Measurements from ENCODE around the gene UNC5B. TPM values are rescaled to one million over a fixed set of nuclear protein-coding genes. Genes with fewer than 3 reads are reported as not detected.

The UNC5B gene
- total RNA-seq, 4 donors from 2014 or later, result 3.4 to 5.2 (median 3.9) TPM

- TF ChIP-seq CTCF (IDR thresholded peaks at IDR 0.05), result no peak
- ATAC-seq (ENCODE audit: low FRiP score), result no peak
- DNase-seq (ENCODE audit: low spot score), result no peak
Observed at GRCh38 chr10:71304914-71305313, 92.5 kb downstream of the UNC5B start.

- DNase-seq (ENCODE audit: low spot score), result no peak
- ATAC-seq (ENCODE audit: low FRiP score), result no peak
- no peak for TF ChIP-seq CTCF (IDR thresholded peaks at IDR 0.05)
Observed at GRCh38 chr10:71306979-71307378, 94.6 kb downstream of the UNC5B start.

GRCh38 chr10:71307469-71308085, 95.2 kb downstream of the UNC5B start:
- no peak for TF ChIP-seq CTCF (IDR thresholded peaks at IDR 0.05)
- DNase-seq (ENCODE audit: low spot score), result no peak
- ATAC-seq (ENCODE audit: low FRiP score), result no peak

GRCh38 chr10:71308244-71308643, 95.9 kb downstream of the UNC5B start:
- no peak for DNase-seq (ENCODE audit: low spot score)
- ATAC-seq (ENCODE audit: low FRiP score), result no peak
- TF ChIP-seq CTCF (IDR thresholded peaks at IDR 0.05), result no peak

- ATAC-seq (ENCODE audit: low FRiP score) (no peak), DNase-seq (ENCODE audit: low spot score) (no peak)
- TF ChIP-seq CTCF (IDR thresholded peaks at IDR 0.05), result no peak
Observed at GRCh38 chr10:71308985-71309384, 96.6 kb downstream of the UNC5B start.

GRCh38 chr10:71309919-71310318, 97.5 kb downstream of the UNC5B start:
- TF ChIP-seq CTCF (IDR thresholded peaks at IDR 0.05), result no peak
- ATAC-seq (ENCODE audit: low FRiP score), result no peak
- no peak for DNase-seq (ENCODE audit: low spot score)

- ATAC-seq (ENCODE audit: low FRiP score), result no peak
- no peak for DNase-seq (ENCODE audit: low spot score)
- TF ChIP-seq CTCF (IDR thresholded peaks at IDR 0.05), result no peak
Observed at GRCh38 chr10:71312220-71312619, 99.8 kb downstream of the UNC5B start.

Measured in omental fat pad (tissue), 4 donors.